ENCODE measurements around the gene PKD1L1. TPM values are rescaled to one million over a fixed set of nuclear protein-coding genes. Genes with fewer than 3 reads are reported as not detected.

The PKD1L1 gene
- total RNA-seq, 3 donors from 2014 or later (not counting 1 experiment from before 2014, with no cell fraction given): 0.33 to 0.48 (median 0.38) TPM

GRCh38 chr7:47726047-47726726 is 222.1 kb downstream of the PKD1L1 start:
- peaks cover 0 to 13% of the 10 kb centered on the region in 2 donors for H3K27me3 Mint-ChIP-seq (ENCODE audit: low read depth in 2 of 2)
- H3K36me3 Mint-ChIP-seq: no peaks in the 10 kb centered on the region
- H3K4me3 Mint-ChIP-seq: no peak overlapping the region
- H3K4me1 Mint-ChIP-seq: no peaks in the 10 kb centered on the region
- H3K9me3 ChIP-seq (ENCODE audit: control insufficient read depth, insufficient read depth, low read length): no peaks in the 10 kb centered on the region
- peaks cover 4% of the 10 kb centered on the region for H3K4me1 ChIP-seq (ENCODE audit: control insufficient read depth, insufficient read depth, low read length)
- intact Hi-C loops (cut with micrococcal nuclease): no loop called here
- ATAC-seq: no peak
- TF ChIP-seq CTCF (IDR thresholded peaks at IDR 0.05): no peak
- no peaks in the 10 kb centered on the region for H3K36me3 ChIP-seq (ENCODE audit: control insufficient read depth, insufficient read depth, low read length)
- H3K9me3 Mint-ChIP-seq: no peaks in the 10 kb centered on the region
- DNase-seq: no peak
- no peaks in the 10 kb centered on the region for H3K27me3 ChIP-seq (ENCODE audit: control insufficient read depth, insufficient read depth, low read length)
- no peak overlapping the region for H3K27ac ChIP-seq (ENCODE audit: low read length)
- H3K27ac Mint-ChIP-seq: no peak overlapping the region
- no peak overlapping the region for H3K4me3 ChIP-seq (ENCODE audit: low read length)
- 84% methylated on average over 3 of the region's 3 CpGs for WGBS (ENCODE audit: insufficient coverage)

- no peak for DNase-seq
- Histone ChIP-seq H3K4me3 (ENCODE audit: low read length) (no peak overlapping the region), H3K36me3 (ENCODE audit: control insufficient read depth, insufficient read depth, low read length) (no peaks in the 10 kb centered on the region), H3K27me3 (ENCODE audit: control insufficient read depth, insufficient read depth, low read length) (no peaks in the 10 kb centered on the region), H3K27ac (ENCODE audit: low read length) (peak overlapping the region; percentile 51), H3K4me1 (ENCODE audit: control insufficient read depth, insufficient read depth, low read length) (peaks cover 4% of the 10 kb centered on the region), H3K9me3 (ENCODE audit: control insufficient read depth, insufficient read depth, low read length) (no peaks in the 10 kb centered on the region)
- intact Hi-C loops (cut with micrococcal nuclease): no loop called here
- no peaks in the 10 kb centered on the region for H3K9me3 Mint-ChIP-seq
- no peaks in the 10 kb centered on the region for H3K36me3 Mint-ChIP-seq
- no peak overlapping the region for H3K27ac Mint-ChIP-seq
- no peak overlapping the region for H3K4me3 Mint-ChIP-seq
- no peak for ATAC-seq
- H3K4me1 Mint-ChIP-seq: no peaks in the 10 kb centered on the region
- H3K27me3 Mint-ChIP-seq (ENCODE audit: low read depth in 2 of 2): peaks cover 0 to 12% of the 10 kb centered on the region in 2 donors
- whole genome bisulfite sequencing (ENCODE audit: insufficient coverage): 74% methylated on average over 4 of the region's 4 CpGs
- TF ChIP-seq CTCF (IDR thresholded peaks at IDR 0.05): no peak
Measured at GRCh38 chr7:47725031-47725780, 223.1 kb downstream of the PKD1L1 start.

Other genes with a start within 250 kb of the PKD1L1 start
- gene HUS1, start 31.1 kb upstream of the PKD1L1 start, total RNA-seq: 10 to 100 TPM; 55.6 to 75.0 (median 59.3) TPM
- 1 to 10 TPM in 1 of 3 donors, not detected in 2; 1.3 TPM for gene SUN3, start 80.6 kb upstream of the PKD1L1 start, total RNA-seq
- under 1 TPM in 1 of 3 donors, not detected in 2; 0.85 TPM for gene C7orf57, start 87.1 kb upstream of the PKD1L1 start, total RNA-seq
- 100 to 1,000 TPM in 2 of 3 donors, 10 to 100 TPM in 1; 98.5 to 121 (median 113) TPM for gene UPP1, start 140.8 kb upstream of the PKD1L1 start, total RNA-seq
- under 1 TPM in 2 of 3 donors, not detected in 1; 0.05 to 0.09 TPM for gene ABCA13, start 223.0 kb upstream of the PKD1L1 start, total RNA-seq